Stimulated activated CD8-positive, alpha-beta memory T cell treated with anti-CD3 and anti-CD28 coated beads, Interleukin-12 subunit alpha, Interleukin-12 subunit beta, amount 100 ng/mL, for 4 hours (primary cell): ENCODE results near the gene ALCAM.

Experiments
- DNase-seq: peaks from one replicate; pipeline ENCODE4 v3.0.0-alpha.2; 2020; ENCODE audit warnings: low read depth

ALCAM gene

GRCh38 chr3:105490045-105490444, 123.3 kb downstream of the ALCAM start:
- no peak for DNase-seq

DNA sequence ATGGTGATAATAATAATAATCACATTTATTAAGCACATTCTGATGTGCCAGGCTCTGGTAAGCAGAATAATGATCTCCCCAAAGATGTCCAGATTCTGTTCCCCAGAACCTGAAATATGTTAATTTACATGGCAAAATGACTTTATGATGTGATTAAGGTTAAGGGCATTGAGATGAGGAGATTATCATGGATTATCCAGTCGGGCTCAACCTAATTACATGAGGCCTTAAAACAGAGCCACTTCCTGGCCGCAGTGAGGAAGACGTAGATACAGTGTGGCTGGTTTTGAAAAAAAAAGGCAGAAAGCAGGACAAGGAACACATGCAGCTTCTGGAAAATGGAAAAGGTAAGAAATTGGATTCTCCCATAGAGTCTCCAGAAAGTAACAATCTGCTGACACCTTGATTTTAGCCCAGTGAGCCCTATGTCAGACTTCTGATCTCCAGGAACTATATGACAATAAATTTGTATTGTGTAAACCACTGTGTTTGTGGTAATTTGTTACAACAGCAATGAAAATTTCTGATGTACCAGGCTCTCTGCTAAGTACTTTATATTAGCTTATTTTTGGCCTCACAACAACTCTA, 126.7 kb downstream of the ALCAM start:
- DNase-seq, result no peak

GRCh38 chr3:105495021-105495420, 128.3 kb downstream of the ALCAM start:
- no peak for DNase-seq

DNA sequence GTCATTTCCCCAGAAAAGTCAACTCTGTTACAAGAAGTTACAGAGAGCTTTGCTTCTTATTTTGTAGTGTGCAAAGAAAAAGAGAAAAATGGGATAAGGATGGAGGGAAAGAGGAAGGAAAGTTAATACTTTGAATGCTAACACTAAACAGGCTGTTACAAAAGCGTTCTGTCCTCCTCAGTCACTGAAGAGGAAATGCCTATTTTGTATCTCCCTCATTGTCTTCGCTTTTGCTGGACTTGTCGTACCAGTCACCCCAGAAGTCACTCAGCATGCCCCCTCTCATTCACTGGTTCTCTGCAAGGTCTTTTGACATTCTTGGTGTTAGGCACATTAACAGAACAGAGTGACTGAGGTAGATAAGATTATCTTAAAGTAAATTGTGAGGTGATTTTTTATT, 129.6 kb downstream of the ALCAM start:
- no peak for DNase-seq

DNA sequence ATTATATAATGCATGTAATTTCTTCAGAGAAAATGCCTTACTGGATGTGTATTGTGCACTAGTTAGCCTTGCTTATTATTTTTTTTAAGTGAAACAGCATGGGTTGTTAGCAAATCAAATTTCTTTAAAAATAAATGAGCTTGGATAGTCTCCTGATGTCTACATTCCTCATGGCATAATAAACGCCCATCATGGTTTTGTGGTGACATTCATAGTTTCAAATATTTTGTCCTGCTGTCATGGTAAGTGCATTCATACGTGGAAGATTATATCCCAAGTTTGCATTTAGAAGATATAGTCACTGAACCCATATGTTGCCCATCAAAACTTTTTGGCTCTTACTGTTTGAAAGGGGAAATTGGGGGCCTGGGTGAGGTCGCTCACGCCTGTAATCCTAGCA, 130.7 kb downstream of the ALCAM start:
- no peak for DNase-seq

- no peak for DNase-seq
Measured at GRCh38 chr3:105499961-105500360, 133.3 kb downstream of the ALCAM start.

DNA sequence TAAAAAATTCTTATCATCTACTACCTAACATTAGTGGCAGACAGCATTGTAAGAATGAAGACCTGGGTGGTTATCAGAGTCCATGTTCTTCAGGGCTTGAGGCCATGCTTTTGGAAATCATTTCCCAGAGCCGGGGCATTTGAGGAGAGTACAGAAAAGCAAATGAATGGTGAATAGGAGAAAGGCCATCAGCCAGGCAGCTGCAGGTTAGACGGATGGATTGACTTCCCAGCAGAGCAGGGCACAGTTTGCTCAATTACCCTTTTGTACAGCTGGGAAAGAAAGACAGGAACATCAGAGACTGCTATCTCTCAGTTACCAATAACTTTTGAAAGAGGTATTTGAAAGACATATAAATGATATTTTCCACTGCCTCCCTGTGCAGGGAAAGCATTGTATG, 135.6 kb downstream of the ALCAM start:
- DNase-seq, result no peak

DNA sequence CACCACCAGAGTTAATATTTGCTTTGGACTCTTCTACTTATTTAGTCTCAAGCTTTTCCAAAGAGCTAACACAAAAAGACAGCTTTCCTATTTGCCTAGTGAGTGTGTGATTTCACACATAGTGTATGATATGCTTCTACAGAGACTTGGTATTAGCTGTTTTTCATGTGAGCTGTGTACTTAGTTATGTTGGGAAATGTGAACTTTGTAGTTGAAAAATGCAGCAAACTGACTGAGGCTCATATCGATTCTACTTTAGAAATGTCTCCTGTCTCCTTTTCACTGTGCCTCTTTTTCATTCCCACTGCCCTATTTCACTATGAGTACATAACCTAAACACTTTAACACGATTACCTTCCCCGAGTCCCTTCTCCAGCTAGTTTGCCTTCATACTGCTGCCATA, 136.5 kb downstream of the ALCAM start:
- DNase-seq, result no peak

DNA sequence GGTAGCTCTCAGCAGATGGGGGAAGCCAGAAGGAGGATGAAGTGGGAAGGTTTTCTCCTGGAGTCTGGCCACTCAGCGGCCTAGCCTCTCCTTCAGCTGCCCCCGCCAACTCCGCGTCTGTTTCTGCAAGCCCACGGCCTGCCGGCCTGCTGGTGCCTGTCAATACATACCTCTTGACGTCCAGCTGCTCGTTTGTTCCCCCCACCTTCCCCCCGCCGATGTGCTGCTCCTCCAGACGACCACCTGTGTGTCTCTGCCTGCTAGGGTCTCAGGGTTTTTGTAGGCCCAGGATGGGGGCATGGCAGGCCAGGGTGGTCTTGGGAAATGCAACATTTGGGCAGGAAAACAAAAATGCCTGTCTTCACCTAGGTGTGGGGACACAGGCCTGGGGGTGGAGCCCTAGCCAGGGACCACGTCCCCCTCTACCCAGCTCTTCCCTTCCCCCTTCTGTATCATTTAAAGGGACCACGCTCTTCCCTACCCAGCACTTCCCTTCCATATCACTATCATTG, 137.8 kb downstream of the ALCAM start:
- no peak for DNase-seq

GRCh38 chr3:105505170-105505569, 138.5 kb downstream of the ALCAM start:
- no peak for DNase-seq

- DNase-seq, result no peak
Measured at GRCh38 chr3:105511031-105511430, 144.3 kb downstream of the ALCAM start.

- DNase-seq, result no peak
Measured at GRCh38 chr3:105512061-105512460, 145.4 kb downstream of the ALCAM start.

GRCh38 chr3:105513042-105513441, 146.3 kb downstream of the ALCAM start:
- DNase-seq, result no peak

GRCh38 chr3:105513886-105514285, 147.2 kb downstream of the ALCAM start:
- no peak for DNase-seq

DNA sequence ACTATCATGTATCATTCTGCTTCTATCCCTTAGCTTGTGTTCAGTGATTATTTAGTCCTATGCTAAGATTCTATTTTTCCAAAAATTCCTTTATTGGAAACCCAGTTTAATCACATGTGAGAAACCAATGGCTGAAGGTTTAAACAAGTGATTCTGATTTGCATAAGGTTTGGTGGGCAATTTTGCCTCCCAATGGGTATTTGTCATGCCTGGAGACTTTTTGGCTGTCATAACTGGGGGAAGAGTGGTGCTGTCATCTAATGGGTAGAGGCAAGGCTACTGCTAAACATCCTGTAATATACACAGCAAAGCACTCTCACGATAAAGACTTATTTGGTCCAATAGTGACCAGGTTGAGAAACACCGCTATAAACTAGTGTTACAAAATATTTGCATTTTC, 148.7 kb downstream of the ALCAM start:
- DNase-seq, result no peak

GRCh38 chr3:105516972-105517371, 150.3 kb downstream of the ALCAM start:
- no peak for DNase-seq

DNA sequence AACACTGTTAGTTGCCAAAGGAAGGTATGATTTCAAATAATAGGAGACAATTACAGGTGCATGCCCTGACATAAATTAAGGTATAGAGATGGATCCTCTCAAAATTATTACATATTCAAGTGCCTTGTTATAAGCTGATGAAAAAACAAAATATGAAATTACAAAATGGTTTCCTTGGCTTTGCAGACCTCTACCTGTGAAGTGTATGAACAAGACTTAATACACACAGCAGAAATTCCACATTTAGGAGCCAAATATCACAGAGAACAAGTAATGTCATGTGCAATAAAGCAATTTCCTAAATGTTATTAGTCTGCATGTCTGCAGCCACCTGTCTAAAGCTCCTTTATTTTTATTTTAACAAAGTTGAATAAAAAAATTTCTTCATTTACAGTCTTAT, 151.5 kb downstream of the ALCAM start:
- no peak for DNase-seq

DNA sequence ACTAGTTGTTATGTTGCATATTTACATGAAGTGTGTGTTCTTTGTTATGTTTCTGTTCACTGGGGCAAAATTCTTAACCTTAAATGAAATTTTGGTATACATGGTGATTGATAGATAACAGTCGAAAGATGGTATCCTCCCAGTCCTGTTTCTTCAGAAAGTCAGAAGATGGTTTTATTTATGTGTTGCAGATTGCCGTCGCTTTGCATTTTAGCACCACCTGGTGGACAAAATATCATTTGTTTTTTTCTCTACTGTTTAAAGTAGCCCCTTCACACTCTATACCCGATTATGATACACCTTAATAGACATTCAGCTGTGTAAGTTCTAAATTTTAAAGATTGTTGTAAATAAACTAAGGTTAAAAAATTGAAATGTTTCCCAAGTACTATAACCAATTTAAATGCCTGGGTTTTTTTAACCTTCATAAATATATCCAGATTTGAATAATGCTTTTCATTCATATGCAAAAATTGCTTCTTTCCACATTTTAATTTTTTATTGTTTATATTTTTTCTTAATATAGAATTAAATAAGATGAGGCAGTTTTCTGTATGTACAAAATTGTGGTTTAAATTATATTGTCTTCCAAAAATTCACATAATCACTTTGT, 152.2 kb downstream of the ALCAM start:
- DNase-seq, result no peak

DNA sequence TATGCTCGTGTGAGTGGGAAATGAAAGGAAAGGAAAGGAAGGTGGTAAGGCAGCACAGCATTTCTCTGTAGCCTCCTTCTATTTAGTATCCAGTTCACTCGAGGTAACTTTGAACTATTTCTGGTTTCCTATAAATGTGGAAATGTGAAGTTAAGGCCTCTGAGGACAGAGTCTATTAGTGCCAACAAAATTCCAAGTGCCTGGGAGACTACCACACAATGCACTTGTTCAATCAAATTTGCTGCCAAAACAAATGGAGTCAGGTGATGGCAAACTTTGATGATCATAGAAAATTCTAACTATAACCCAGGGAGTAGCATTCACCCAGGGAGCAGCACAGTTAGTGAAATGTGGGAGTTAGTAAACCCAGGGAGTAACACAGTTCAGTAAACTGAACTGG, 155.1 kb downstream of the ALCAM start:
- DNase-seq, result no peak

- DNase-seq, result no peak
Measured at GRCh38 chr3:105523501-105523900, 156.8 kb downstream of the ALCAM start.

- DNase-seq, result no peak
Measured at GRCh38 chr3:105525531-105525930, 158.8 kb downstream of the ALCAM start.

DNA sequence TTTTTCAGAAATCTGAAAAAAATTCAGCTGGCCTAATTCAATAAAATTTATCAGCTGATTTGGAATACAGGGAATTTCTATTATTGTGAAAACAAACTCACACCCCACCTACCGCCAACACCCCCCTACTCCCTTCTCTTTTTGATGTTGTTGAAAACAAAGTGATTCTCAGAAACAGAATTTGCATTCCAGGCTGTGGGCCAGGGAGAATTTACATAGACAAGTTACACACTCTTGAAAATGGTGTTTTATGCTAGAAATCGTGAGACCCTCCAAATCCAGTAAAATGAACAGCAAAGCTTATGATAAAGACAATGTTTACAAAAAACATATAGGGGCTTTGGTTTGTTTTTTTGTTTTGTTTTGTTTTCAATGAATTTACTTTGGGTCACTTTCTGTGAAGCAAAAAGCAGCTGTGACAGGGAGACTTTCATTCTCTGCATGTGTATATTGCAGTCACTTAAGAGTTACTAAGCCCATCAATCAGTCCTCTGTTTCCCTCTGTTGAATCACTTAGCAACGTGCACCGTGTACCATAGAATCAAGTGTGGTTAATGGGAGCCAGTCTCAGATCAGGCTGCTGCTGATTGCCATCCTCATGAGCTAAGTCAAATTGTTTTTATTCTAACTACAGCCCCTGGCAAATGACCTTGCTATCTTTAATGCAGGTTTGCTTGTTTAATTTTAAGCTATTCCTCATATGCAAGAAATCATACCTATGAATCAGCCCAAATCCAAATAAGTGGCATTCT, 159.8 kb downstream of the ALCAM start:
- no peak for DNase-seq

DNA sequence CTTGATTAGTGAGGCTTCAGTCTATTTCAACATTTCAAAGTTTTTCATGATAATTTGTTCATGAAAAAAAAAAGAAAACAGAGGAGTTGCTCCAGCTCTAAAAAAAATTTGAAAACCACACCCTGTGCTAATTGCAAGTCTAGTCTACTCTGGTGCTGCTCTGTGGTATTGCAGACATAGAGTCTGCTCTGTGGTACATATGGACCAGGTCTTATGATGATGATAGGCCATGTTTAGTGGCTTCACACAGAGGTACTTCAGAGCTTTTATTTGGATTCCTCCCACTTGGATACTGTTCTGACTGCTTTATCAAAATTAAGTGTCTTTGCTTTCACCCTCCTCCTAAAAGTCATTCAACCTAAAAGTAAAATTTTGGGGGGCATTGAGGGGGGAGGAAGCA, 160.8 kb downstream of the ALCAM start:
- DNase-seq, result no peak
